ENCODE measurements around the gene DUSP5.

DNA sequence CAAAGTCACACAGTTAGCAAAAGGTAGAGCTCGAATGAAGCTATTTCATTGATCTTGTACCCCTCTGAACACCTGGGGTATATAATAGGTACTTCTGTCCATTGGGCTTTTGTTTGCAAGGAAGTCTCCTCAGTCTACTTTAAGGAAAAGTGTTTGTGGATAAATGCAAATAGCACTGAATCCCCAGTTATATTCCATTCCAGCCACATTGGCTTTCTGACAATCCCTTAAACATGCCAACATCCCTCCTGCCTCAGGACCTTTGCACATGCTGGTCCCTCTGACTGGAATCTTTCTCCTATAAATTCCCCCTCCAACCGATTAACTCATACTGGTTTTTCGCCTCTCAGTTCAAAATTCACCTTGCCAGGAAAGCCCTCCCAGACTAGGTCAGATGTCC lies 17.1 kb downstream of the DUSP5 start:
- TF ChIP-seq CTCF (tag by site-specific recombination; IDR thresholded peaks at IDR 0.05) (no peak), ZSCAN18 (tag by site-specific recombination; IDR thresholded peaks at IDR 0.05) (no peak), ZNF202 (tag by site-specific recombination; IDR thresholded peaks at IDR 0.05; ENCODE audit: borderline replicate concordance) (no peak), GLIS2 (tag by site-specific recombination; IDR thresholded peaks at IDR 0.05) (no peak), ZSCAN23 (tag by site-specific recombination; IDR thresholded peaks at IDR 0.05) (no peak), ZNF302 (tag by site-specific recombination; IDR thresholded peaks at IDR 0.05; ENCODE audit: low read depth) (no peak), ZNF132 (tag by site-specific recombination; IDR thresholded peaks at IDR 0.05; ENCODE audit: borderline replicate concordance) (no peak), ZNF707 (tag by site-specific recombination; IDR thresholded peaks at IDR 0.05) (no peak)
- TF ChIP-seq, protein P1, sequence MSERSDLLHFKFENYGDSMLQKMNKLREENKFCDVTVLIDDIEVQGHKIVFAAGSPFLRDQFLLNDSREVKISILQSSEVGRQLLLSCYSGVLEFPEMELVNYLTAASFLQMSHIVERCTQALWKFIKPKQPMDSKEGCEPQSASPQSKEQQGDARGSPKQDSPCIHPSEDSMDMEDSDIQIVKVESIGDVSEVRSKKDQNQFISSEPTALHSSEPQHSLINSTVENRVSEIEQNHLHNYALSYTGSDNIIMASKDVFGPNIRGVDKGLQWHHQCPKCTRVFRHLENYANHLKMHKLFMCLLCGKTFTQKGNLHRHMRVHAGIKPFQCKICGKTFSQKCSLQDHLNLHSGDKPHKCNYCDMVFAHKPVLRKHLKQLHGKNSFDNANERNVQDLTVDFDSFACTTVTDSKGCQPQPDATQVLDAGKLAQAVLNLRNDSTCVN (tag by site-specific recombination; optimal IDR thresholded peaks at IDR 0.05): no peak
